Stimulated activated CD4-positive, alpha-beta T cell treated with anti-CD3 and anti-CD28 coated beads, Interleukin-15, amount 100 ng/mL, for 1 hour (primary cell): ENCODE measurements around the gene CIDEB.
A peak's percentile ranks its signal among the peaks of the same experiment; 100 is the strongest.

ENCODE experiments used
- DNase-seq, 2 donors: peaks; one replicate each; pipeline ENCODE4 v3.0.0-alpha.2; 2020; ENCODE audit warnings: low read depth in 1 of 2, low spot score in 1 of 2

CIDEB gene

DNA sequence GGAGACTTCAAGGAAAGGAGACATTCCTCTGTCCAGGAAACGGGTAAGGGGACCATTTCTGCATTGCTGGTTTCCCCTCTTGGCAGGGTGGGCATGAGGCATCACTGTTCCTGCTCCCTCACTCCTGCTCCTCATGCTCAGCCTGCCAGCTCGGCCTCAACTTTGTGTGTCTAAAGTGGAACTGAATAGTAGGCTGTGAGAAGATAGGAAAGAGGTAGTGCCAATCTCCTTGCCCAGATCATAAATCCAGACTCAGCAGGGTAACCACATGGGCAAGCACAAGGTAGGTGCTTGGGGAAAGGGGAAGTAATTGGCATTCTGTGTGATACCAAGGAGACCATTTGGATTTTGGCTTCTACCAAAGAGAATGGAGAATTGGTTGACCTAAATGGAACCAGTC, 6.1 kb upstream of the CIDEB start:
- DNase-seq = no peak

DNA sequence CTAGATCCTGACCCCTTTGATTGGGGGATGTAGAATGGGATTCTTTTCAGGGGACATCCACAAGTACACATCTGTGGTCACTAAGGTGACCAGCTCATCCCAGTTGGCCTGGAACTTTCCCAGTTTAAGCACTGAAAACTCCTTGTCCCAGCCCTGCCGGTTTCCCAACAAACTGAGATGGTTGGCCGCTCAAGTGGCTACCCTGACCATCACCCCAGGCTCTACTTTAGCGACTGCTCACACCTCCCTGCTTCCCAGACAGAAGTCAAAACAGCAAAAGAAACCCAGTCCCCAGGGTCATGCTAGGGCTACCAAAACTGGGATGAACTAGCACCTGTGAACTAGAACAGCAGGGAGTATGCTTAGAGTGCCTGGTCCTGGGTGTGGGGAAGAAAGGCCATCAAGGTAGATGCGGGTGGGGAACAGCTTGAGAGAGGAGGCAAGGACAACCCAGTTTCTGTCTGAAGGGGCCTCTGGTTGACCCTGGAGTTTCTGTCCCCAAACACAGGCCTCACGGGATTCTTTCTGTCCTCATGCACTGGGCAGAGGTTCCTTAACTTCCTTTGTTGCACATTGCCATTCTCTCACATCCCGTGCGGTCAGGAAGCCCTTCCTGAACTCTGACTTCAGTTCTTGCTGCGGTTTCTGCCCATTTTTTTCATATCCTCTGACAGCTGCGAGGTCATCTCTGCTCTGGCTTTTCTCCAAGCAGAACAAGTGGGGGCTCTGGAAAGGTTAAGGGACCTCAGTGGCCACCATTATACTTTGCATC, 5.1 kb upstream of the CIDEB start:
- DNase-seq = no peak

DNA sequence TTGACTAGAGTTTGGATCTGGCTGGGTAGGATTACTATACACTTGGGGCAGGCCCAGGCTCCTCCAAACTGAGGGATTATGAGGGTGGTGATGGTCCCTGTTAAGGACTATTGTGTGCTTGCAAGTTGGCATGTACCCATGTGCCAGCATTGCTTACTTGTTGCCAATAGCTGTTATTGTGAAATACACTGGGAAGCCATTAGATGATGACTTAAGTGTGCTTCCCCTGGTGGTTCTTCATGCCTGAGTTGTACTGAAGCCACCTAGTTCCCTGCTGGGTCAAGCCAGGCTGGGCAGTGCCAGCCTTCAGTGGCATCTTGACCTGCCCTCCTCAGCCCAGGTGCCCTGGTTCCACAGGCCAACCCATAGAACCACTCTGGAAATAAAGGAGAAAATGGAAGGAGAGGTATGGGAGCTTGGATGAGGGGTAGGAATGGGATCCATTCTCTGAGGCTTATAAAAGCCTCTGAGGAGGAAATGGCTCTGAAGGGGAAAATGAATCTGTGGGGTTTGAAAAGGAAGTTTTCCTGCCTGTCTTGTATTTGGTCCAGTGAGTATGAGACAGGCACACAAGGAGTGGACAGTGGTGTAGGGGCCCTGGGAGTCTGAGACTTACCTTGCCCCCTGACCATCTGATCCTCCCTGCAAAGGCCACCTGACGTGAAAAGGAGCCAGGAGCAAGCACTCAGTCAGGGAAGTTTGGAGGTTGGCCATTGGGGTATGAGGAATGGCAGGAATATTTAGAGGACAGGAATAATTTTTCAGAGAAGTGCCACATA, 4.2 kb upstream of the CIDEB start:
- no peak for DNase-seq

DNA sequence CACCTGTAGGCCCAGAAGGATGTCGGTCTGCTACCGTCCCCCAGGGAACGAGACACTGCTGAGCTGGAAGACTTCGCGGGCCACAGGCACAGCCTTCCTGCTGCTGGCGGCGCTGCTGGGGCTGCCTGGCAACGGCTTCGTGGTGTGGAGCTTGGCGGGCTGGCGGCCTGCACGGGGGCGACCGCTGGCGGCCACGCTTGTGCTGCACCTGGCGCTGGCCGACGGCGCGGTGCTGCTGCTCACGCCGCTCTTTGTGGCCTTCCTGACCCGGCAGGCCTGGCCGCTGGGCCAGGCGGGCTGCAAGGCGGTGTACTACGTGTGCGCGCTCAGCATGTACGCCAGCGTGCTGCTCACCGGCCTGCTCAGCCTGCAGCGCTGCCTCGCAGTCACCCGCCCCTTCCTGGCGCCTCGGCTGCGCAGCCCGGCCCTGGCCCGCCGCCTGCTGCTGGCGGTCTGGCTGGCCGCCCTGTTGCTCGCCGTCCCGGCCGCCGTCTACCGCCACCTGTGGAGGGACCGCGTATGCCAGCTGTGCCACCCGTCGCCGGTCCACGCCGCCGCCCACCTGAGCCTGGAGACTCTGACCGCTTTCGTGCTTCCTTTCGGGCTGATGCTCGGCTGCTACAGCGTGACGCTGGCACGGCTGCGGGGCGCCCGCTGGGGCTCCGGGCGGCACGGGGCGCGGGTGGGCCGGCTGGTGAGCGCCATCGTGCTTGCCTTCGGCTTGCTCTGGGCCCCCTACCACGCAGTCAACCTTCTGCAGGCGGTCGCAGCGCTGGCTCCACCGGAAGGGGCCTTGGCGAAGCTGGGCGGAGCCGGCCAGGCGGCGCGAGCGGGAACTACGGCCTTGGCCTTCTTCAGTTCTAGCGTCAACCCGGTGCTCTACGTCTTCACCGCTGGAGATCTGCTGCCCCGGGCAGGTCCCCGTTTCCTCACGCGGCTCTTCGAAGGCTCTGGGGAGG, 3.1 kb upstream of the CIDEB start, which contains the start of gene LTB4R:
Gene LTB4R, plus strand, starts transcription at position 857 of the 959 bp plus-strand sequence. CDS start 4,150 bp downstream, outside the sequence.
- peak; percentile 46 to 49 for DNase-seq

DNA sequence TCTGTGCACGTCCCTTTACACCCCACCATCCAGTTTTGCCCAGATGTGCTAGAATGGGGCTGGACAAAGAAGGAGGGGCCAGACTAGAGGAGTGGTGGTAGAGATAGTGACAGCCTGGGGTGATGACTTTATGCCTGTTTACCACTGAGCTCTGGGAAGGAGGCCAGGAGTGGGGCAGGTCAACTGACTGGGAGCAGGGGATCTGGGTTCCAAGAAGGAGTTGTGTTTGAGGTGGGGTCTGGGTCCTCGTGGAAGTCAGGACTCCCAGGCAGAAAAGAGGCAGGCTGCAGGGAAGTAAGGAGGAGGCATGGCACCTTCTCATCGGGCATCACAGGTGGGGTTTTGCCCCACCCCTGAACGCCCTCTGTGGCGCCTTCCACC, 2.5 kb upstream of the CIDEB start:
- DNase-seq = no peak

GRCh38 chr14:24309538-24310264, 1.9 kb upstream of the CIDEB start, which contains the start of gene LTB4R2:
LTB4R2 (plus strand) TSS chr14:24310140; CDS start chr14:24310665, 525 bp downstream.
- no peak for DNase-seq

- DNase-seq = no peak
These were observed 756 bp upstream of the CIDEB start for GRCh38 chr14:24308342-24309124.

- no peak for DNase-seq
These were observed 612 bp downstream of the CIDEB start for GRCh38 chr14:24307156-24307574.

DNA sequence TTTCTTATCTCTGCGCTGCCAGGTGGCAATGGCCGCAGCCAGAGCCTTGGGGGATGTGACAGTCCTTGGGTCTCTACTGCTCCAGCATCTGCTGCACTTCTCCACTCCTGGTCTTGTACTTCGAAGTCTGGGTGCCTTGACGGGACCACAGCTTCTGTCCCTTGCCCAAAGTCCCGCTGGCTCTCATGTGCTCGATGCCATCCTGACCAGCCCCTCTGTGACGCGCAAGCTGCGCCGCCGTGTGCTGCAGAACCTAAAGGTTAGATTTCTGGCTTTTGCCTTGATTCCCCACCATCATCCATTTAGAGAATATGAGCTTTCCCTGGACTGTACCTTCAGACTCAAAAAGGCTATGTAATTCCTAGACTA, 3.8 kb downstream of the CIDEB start:
- DNase-seq = no peak

GRCh38 chr14:24300326-24300980, 7.3 kb downstream of the CIDEB start:
- DNase-seq = no peak

- DNase-seq = peak; percentile 81 to 92
These were observed 8.3 kb downstream of the CIDEB start, which contains the start of the genes DHRS1 and NOP9 for GRCh38 chr14:24299255-24300191. DHRS1 (minus strand) TSS chr14:24299780; CDS start chr14:24299106, 674 bp downstream. NOP9 (plus strand) TSS chr14:24299850; CDS start chr14:24299955, 105 bp downstream.

GRCh38 chr14:24298892-24299254, 8.9 kb downstream of the CIDEB start:
- DNase-seq = no peak

DNA sequence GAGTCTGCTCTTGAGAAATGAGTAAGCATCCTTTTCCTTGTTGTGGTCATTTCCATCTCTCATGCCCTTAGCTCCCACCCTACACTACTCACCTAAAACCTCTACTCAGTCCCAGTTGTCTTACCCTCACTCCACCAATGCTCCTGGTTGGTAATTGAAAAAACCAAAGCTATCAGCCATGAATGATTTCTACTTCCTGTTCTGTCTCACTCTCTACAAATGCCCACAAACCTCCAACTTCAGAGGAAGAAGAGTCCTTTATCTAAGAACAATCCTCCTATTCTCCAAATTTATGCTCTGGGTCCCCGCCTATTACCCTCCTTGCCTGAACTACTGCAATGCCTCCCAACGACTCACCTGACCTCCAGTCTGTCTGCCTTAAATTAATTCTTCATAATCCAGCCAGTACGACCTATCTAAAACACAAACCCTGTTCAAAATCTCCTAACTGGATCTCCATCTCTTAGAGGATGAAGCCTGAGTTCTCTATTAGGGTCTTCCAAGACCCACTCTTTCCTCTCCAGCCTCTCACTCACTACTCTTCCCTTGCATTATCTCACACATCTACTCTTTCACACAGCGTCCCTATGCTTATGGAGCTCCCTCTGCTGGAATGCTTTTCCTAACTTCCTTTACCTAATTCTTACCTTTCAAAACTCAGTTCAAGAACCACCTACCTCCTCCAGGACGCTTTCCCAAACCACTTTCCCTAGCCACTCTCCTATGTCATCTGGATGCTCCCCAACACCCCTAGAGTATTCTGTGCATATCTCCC, 10.4 kb downstream of the CIDEB start:
- no peak for DNase-seq

GRCh38 chr14:24296341-24297157, 11.2 kb downstream of the CIDEB start:
- DNase-seq = peak; percentile 46 to 48

- DNase-seq = no peak
These were observed 14.3 kb downstream of the CIDEB start for GRCh38 chr14:24293525-24293924.

DNA sequence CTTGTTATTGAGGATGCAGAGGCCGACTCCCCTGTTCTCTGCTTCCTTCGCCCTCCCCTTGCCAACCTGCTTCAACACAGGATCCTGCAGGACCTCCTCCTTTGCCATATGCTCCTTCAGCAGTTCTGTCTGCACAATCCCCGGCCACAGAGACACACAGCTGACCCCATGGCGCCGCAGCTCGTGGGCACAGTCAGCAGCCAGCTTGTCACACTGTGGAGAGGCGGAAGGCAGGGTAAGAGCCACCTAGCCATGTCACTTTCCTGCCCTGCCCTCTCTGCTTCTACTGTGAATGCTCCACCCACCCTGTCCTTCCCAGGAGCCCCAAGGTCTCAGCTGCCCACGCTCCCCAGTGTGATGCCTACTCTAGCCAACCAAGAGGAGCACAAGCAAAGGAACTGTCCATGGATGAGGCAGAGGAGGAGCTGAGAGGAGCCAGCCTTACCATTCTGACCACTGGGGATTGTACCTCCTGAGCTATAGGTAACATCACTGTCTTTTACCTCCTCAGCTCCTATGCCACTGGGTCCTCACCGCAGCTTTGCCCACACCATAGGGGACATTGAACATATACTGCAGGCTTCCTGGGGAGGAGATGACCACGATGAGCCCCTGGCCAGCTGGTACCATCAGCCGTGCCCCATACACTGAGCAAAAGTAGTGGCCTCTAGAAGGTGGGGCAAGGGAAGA, 15.5 kb downstream of the CIDEB start:
- no peak for DNase-seq
